GM18907 (cell line): ENCODE measurements around the gene CSGALNACT2.
"Not testable (repeated sequence)": the region's sequence is repeated elsewhere in the genome, so short reads cannot be mapped to it uniquely, and the experiment has no call there.

ENCODE experiments used
- ATAC-seq: cut with Tn5 transposase; IDR thresholded peaks from one replicate; pipeline ENCODE4 v1.9.1; 2021; ENCODE audit warnings: mild to moderate bottlenecking, moderate library complexity; ENCODE audit not compliant: unreplicated experiment

CSGALNACT2 gene

DNA sequence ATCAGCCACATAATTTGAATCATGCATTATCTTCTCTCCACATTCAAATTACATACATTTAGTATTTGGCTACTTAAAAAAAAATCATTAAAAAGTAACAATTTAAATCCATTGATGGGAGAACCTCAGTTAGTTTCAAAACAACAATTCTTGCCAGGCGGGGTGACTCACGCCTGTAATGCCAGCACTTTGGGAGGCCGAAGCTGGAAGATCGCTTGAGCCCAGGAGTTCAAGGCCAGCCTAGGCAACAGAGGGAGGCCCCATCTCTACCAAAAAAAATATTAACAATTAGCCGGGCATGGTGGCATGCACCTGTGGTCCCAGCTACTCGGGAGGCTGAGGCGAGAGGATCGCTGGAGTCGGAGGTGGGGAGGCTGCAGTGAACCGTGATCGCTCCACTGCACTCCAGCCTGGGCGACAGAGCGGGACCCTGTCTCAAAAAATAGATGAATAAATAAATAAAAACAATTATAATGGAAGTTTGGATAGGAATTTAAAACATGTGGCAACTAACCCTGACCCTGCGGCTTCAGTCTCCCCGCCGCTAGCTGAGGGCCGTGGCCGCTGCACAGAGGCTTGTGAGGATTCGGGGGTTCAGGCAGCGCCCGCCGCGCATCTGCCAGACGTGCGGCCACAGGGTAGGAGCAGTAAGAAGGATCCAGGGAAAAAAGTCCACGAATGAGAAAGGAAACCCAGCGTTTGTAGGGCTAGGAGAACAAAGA is 1.1 kb upstream of the CSGALNACT2 start:
- ATAC-seq = no peak

GRCh38 chr10:43137717-43138020 is 576 bp upstream of the CSGALNACT2 start:
- peak; percentile 26 for ATAC-seq

DNA sequence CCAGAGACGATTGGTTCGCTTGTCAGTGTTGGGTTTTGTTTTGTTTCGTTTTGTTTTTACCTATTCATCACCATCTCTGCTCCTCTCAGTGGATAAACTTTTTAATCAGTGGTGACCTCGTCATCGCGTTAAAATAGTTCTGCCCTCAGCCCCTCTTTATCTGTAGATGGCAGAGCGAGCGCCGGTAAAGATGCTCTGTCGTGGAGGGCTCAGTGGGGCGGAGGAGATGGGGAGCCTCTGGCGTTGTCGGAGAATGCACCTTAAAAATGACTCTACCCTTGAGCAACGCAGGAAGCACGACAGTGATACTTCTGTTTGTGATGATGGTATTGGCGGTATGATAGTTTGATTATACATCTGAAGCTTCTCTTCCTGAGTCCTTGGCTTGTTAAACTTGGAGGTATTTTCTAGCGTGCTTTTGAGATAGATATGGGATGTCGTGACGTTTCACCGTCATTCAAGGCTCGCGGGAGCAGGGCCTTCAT is 554 bp downstream of the CSGALNACT2 start:
- ATAC-seq = peak; percentile 42

GRCh38 chr10:43141421-43141820 is 3.2 kb downstream of the CSGALNACT2 start:
- ATAC-seq = no peak

DNA sequence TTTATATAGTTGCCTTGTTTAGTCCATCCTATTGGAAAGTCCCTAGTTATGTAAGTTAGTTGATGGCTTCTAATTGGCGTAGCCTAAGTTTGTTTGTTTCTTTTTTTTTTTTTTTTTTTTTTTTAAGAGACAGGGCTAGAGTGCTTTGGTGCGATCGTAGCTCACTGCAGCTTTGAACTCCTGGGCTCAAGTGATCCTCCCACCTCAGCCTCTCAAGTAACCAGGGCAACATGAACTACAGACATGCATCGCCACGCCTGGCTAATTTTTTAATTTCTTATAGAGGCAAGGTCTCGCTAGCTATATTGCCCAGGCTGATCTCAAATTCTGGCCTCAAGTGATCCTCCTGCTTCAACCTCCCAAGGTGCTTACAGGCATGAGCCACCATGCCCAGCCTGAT is 7.1 kb downstream of the CSGALNACT2 start:
- no peak for ATAC-seq

DNA sequence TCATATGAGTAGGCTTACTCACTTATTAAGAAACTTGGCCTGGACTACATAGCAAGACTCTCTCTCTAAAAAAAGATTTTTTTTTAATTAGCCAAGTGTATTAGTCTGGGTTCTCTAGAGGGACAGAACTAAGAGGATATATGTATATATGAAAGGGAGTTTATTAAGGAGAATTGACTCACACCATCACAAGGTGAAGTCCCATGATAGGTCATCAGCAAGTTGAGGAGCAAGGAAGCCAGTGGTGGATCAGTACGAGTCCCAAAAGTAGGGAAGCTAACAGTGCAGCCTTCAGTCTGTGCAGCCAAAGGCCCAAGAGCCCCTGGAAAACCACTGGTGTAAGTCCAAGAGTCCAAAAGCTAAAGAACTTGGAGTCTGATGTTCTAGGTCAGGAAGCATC is 7.7 kb downstream of the CSGALNACT2 start:
- not testable (repeated sequence) for ATAC-seq

DNA sequence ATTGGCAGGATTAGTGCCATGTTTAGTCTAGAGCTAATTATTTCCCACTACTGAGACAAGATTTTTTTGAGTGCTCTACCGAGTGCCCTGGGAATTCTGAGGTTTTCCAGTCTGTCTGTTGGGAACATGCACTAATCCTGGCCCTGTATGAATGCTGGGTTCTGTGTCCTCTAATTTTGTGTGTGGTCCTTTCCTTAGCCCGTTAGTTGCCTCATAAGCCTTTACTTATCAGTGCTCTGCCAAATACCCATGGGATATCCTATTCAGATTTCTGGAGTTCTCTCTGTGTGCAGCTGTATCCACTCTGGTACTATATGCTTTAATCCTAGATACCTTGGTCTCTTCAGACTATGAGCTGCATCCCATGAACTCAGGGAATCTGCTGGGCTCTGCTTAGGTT is 13.1 kb downstream of the CSGALNACT2 start:
- ATAC-seq = no peak

DNA sequence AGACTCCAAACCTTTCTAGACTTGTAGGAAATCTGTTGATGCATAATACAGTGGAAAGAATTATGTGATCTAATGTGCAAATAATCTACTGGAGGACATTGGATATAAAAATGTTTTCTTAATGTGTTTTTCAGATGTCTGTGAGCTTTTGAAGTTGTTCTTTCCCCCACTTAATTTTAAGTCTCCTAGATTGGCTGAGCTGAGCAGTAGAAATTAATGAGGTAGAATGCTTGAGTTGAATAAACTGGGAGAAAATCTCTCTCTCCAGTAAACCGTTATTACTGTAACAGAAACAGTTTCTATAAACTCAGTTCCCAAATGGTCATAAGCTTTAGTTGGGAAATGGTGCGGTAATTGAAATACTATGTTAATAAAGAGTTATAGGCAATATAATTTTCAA is 15.7 kb downstream of the CSGALNACT2 start:
- no peak for ATAC-seq

- no peak for ATAC-seq
Measured at GRCh38 chr10:43155221-43155620, 17.0 kb downstream of the CSGALNACT2 start.

- no peak for ATAC-seq
Measured at GRCh38 chr10:43155741-43156140, 17.5 kb downstream of the CSGALNACT2 start.

- no peak for ATAC-seq
Measured at GRCh38 chr10:43156590-43157341, 18.5 kb downstream of the CSGALNACT2 start.

GRCh38 chr10:43158636-43159035 is 20.4 kb downstream of the CSGALNACT2 start:
- ATAC-seq = no peak

DNA sequence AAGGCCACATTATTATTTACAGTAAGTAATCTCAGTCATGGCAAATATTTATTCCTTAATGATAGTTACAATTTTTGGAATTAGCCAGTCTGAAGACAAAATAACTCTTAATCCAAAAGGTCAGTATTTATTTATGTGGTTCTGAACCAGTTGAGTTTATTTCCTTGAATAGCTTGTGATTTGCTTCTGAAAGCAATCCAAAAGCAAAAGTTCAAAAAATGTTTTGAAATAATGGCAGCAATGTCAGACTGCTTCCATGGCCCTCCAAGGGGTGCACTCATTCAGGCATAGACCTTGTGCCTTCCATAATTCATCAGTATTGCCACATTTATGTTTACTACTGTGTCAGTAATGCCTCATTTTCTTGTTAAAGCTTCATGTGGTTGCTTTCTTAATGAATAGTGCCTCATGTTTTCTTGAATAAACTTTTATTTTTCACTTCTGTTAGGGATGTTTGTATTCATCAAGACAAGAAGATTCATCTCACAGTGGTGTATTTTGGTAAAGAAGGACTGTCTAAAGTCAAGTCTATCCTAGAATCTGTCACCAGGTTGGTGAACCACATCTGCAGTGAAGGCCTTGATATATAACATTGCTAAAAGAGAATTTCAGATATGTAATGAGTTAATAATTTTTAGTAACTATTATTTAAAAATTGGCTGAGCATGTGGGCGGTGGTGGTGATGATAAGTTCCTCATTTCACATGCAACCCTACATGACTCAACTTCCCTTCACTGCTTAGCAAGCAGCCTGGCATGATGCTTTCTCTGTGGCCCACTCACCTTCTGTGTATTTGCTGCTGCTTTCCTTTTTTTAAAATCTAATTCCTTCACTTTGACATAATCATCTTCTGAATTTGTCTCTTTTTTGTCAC is 22.0 kb downstream of the CSGALNACT2 start:
- ATAC-seq = peak; percentile 69

DNA sequence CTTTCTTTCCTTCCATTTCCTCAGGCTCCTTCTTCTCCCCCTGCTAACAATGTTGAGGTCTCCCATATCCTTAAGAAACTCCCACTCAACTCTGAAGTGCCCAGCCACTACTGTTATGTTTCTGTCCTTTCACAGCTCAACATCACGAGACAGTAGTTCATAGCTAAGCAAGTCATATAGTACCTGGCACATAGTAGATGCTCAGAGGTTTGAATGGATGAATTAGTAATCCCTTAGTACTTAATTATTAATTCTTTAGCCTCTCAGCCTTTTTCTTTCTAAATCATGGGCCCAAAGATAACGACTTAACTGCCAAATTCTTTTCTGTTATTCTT is 22.6 kb downstream of the CSGALNACT2 start:
- peak; percentile 93 for ATAC-seq

GRCh38 chr10:43162604-43163003 is 24.4 kb downstream of the CSGALNACT2 start:
- no peak for ATAC-seq

DNA sequence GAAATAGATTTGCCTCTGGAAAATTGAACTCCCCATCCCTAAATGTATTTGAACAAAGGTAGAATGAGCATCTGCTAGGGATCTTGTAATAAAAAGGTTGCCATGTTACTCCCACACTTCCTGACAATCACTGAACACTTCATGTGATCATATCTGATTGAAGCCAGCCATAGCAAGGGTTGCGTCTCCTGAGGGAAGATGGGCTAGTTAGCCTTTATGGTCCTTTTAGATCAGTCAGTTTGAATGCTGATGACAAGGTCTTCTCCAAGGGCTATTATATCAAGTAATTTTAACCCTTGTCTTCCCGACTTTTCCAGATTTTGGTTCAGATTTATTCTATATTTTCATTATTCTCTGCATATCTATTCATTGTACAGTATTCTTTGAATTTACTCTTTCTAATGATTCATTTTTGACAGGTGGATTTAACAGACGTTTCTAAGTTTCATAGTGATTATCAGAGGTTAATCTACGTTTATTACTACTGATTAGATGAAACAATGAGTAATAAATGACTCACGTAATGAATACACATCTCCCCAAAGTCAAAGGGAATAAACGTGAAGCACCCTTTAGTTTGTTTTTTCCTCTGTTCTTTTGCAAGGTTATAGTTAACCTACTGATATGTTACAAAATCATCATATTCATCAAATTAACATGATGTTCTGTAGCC is 28.1 kb downstream of the CSGALNACT2 start:
- ATAC-seq = peak; percentile 39

- peak; percentile 81 for ATAC-seq
Measured at GRCh38 chr10:43166880-43167497, 28.7 kb downstream of the CSGALNACT2 start.

DNA sequence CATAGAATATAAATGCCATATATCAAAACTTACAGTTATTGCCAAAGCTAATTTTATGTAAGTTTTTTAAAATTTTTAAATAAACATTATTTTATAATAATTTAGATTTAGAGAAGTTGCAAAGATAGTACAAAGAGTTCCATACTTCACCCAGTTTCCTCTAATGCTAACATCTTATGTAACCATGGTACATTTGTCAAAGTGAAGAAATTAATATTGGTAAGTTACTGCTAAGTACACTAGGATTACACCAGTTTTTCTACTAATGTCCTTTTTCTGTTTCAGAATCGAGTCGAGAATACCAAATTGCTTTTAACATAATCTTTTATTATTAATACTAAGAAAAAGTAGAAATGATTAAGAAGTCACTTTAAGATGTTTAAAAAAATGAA is 29.2 kb downstream of the CSGALNACT2 start:
- no peak for ATAC-seq

DNA sequence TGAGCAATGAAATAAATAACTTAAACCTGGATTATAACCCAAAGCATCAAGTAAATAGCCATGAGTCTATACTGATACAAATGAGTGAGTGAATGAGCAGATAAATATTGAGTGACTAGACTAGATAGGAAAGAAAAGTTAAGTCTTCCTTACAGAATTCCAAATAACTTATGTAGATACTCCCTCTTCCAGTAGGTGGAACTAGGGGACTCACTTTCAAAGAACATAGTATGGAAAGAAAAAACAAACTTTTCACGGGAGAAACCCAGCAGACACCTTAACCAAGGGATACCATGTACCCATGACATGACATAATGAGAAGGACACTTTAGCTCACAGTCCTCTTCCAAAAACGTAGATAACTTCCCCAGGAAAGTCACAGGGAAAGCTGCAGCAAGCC is 32.2 kb downstream of the CSGALNACT2 start:
- no peak for ATAC-seq

DNA sequence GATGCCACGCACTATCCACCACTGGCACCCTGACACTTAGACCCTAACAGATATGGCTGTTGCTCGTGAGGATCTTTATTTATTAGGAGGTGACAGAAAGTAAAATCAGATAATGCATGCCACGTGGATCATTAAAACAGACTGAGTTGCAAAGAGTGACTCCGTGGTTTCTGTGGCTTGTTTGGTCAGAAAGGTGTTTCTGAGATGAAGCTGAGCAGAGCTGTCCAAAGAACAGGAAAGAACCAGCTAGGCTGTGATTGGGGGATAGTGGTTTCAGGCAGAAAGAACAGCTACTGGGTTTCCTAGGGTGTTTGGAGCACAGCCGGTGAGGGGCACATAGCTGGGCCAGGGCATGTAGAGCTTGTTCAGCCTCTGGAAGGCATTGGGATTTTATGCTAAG is 34.4 kb downstream of the CSGALNACT2 start:
- ATAC-seq = no peak

GRCh38 chr10:43173120-43173519 is 34.9 kb downstream of the CSGALNACT2 start:
- ATAC-seq = no peak
